ENCODE results near the gene ANKRD36. TPM values are rescaled to one million over a fixed set of nuclear protein-coding genes. Genes with fewer than 3 reads are reported as not detected.
"Not testable (repeated sequence)": the region's sequence is repeated elsewhere in the genome, so short reads cannot be mapped to it uniquely, and the experiment has no call there.

The ANKRD36 gene
- total and polyA plus RNA-seq, 2 experiments from 2014 or later, result 10.7 to 21.8 TPM

DNA sequence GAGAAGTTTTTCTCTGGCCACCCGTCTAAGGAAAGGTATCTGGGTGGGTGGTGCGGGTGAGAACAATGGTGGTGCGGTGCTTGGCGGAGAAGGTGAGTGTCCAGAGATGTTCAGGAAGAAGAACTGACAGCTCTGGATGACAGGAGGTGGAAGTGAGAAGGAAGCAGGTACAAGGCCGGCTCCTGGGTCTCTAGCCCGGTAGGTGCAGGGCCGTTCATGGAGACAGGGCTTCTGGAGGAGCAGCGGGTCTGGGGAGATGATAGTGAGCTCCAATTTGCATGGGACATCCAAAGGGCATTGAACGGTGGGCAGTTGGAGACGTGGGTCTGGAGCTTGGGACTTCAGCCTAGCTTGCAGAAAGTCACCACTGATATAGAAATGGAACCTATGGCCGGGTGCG, 17.3 kb upstream of the ANKRD36 start (continued):
- TF ChIP-seq, protein P1, sequence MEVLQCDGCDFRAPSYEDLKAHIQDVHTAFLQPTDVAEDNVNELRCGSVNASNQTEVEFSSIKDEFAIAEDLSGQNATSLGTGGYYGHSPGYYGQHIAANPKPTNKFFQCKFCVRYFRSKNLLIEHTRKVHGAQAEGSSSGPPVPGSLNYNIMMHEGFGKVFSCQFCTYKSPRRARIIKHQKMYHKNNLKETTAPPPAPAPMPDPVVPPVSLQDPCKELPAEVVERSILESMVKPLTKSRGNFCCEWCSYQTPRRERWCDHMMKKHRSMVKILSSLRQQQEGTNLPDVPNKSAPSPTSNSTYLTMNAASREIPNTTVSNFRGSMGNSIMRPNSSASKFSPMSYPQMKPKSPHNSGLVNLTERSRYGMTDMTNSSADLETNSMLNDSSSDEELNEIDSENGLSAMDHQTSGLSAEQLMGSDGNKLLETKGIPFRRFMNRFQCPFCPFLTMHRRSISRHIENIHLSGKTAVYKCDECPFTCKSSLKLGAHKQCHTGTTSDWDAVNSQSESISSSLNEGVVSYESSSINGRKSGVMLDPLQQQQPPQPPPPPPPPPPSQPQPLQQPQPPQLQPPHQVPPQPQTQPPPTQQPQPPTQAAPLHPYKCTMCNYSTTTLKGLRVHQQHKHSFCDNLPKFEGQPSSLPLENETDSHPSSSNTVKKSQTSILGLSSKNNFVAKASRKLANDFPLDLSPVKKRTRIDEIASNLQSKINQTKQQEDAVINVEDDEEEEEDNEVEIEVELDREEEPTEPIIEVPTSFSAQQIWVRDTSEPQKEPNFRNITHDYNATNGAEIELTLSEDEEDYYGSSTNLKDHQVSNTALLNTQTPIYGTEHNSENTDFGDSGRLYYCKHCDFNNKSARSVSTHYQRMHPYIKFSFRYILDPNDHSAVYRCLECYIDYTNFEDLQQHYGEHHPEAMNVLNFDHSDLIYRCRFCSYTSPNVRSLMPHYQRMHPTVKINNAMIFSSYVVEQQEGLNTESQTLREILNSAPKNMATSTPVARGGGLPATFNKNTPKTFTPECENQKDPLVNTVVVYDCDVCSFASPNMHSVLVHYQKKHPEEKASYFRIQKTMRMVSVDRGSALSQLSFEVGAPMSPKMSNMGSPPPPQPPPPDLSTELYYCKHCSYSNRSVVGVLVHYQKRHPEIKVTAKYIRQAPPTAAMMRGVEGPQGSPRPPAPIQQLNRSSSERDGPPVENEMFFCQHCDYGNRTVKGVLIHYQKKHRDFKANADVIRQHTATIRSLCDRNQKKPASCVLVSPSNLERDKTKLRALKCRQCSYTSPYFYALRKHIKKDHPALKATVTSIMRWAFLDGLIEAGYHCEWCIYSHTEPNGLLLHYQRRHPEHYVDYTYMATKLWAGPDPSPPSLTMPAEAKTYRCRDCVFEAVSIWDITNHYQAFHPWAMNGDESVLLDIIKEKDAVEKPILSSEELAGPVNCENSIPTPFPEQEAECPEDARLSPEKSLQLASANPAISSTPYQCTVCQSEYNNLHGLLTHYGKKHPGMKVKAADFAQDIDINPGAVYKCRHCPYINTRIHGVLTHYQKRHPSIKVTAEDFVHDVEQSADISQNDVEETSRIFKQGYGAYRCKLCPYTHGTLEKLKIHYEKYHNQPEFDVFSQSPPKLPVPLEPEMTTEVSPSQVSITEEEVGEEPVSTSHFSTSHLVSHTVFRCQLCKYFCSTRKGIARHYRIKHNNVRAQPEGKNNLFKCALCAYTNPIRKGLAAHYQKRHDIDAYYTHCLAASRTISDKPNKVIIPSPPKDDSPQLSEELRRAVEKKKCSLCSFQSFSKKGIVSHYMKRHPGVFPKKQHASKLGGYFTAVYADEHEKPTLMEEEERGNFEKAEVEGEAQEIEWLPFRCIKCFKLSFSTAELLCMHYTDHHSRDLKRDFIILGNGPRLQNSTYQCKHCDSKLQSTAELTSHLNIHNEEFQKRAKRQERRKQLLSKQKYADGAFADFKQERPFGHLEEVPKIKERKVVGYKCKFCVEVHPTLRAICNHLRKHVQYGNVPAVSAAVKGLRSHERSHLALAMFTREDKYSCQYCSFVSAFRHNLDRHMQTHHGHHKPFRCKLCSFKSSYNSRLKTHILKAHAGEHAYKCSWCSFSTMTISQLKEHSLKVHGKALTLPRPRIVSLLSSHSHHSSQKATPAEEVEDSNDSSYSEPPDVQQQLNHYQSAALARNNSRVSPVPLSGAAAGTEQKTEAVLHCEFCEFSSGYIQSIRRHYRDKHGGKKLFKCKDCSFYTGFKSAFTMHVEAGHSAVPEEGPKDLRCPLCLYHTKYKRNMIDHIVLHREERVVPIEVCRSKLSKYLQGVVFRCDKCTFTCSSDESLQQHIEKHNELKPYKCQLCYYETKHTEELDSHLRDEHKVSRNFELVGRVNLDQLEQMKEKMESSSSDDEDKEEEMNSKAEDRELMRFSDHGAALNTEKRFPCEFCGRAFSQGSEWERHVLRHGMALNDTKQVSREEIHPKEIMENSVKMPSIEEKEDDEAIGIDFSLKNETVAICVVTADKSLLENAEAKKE (CRISPR knock-in tag; IDR thresholded peaks at IDR 0.05), result no peak
- TF ChIP-seq EZH2phosphoT487 (IDR thresholded peaks at IDR 0.05; ENCODE audit: unreplicated experiment) (no peak), POLR2AphosphoS5 (IDR thresholded peaks at IDR 0.05; ENCODE audit: low read depth) (no peak), JUNB (IDR thresholded peaks at IDR 0.05; ENCODE audit: unreplicated experiment) (no peak), NANOG (IDR thresholded peaks at IDR 0.05; ENCODE audit: borderline replicate concordance) (no peak), EZH2 (IDR thresholded peaks at IDR 0.05; ENCODE audit: low read depth, unreplicated experiment) (no peak)
- TF ChIP-seq, protein P2, sequence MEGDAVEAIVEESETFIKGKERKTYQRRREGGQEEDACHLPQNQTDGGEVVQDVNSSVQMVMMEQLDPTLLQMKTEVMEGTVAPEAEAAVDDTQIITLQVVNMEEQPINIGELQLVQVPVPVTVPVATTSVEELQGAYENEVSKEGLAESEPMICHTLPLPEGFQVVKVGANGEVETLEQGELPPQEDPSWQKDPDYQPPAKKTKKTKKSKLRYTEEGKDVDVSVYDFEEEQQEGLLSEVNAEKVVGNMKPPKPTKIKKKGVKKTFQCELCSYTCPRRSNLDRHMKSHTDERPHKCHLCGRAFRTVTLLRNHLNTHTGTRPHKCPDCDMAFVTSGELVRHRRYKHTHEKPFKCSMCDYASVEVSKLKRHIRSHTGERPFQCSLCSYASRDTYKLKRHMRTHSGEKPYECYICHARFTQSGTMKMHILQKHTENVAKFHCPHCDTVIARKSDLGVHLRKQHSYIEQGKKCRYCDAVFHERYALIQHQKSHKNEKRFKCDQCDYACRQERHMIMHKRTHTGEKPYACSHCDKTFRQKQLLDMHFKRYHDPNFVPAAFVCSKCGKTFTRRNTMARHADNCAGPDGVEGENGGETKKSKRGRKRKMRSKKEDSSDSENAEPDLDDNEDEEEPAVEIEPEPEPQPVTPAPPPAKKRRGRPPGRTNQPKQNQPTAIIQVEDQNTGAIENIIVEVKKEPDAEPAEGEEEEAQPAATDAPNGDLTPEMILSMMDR (conservative IDR thresholded peaks at IDR 0.05; ENCODE audit: low read depth in 2 of 2), result no peak

DNA sequence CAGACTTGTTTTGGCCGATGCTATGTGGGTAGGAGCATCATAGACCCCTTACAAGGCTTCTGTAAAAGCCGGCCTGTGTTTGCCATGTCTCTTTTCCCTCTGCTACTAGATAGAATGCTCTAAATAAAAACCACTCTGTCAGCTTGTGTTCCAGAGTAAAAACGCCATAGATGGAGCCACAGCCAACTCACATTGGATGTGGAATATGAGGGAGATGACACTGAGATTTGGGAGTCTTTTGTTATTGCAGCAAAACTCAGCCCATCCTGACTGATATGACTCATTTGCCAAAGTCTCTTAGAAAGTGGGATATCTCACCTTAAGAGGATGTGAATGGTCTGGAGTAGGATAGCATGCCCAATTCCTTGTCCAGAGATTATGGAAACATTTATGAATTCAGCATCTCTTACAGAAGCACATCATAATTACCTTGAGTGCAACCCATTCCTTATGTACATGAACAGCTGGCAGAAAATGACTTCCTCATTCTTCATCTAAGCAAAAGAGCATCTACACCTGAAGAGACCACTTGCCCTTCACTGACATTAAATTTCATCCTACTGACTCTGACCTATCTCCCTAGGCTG, 14.1 kb upstream of the ANKRD36 start:
- not testable (repeated sequence) for H2AFZ ChIP-seq; H3K27ac Mint-ChIP-seq; H4K20me1 ChIP-seq (replicated peaks; ENCODE audit: insufficient read depth); H3K27ac ChIP-seq (ENCODE audit: low read depth); H3K4me1 Mint-ChIP-seq; DNase-seq (ENCODE audit: low spot score); H3K36me3 Mint-ChIP-seq (ENCODE audit: low read depth); H3K4me2 ChIP-seq; H3K4me3 ChIP-seq; H3K4me3 Mint-ChIP-seq; H3K4me1 ChIP-seq (ENCODE audit: insufficient read depth); H3F3A ChIP-seq (replicated peaks; ENCODE audit: low read depth); H3K27me3 ChIP-seq (ENCODE audit: insufficient read depth); H3K9me2 ChIP-seq (ENCODE audit: insufficient read depth); ATAC-seq; H3K36me3 ChIP-seq (ENCODE audit: insufficient read depth); H3K79me2 ChIP-seq (replicated peaks; ENCODE audit: insufficient read depth); H3K27me3 Mint-ChIP-seq (ENCODE audit: insufficient read depth, low read depth, poor library complexity)
- peaks cover 16% of the 10 kb centered on the region; the same call in 1 of the 3 replicates for H3K9me3 Mint-ChIP-seq

DNA sequence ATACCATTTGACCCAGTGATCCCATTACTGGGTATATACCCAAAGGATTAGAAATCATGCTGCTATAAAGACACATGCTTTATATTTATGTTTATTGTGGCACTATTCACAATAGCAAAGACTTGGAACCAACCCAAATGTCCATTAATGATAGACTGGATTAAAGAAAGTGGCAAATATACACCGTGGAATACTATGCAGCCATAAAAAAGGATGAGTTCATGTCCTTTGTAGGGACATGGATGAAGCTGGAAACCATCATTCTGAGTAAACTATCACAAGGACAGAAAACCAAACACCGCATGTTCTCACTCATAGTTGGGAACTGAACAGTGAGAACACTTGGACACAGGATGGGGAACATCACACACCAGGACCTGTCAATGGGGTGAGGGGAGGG, 6.1 kb upstream of the ANKRD36 start:
- not testable (repeated sequence) for H3K4me1 Mint-ChIP-seq; H3K4me3 Mint-ChIP-seq; H3K36me3 ChIP-seq (ENCODE audit: insufficient read depth); H3K4me3 ChIP-seq; H3K4me1 ChIP-seq (ENCODE audit: insufficient read depth); H3K27me3 Mint-ChIP-seq (ENCODE audit: insufficient read depth, low read depth, poor library complexity); H3K4me2 ChIP-seq; H2AFZ ChIP-seq; H4K20me1 ChIP-seq (replicated peaks; ENCODE audit: insufficient read depth); H3K9me3 Mint-ChIP-seq; H3K36me3 Mint-ChIP-seq (ENCODE audit: low read depth); ATAC-seq; H3K27me3 ChIP-seq (ENCODE audit: insufficient read depth); H3K27ac Mint-ChIP-seq; H3K9me2 ChIP-seq (ENCODE audit: insufficient read depth); DNase-seq (ENCODE audit: low spot score); H3K79me2 ChIP-seq (replicated peaks; ENCODE audit: insufficient read depth); H3K27ac ChIP-seq (ENCODE audit: low read depth); H3F3A ChIP-seq (replicated peaks; ENCODE audit: low read depth)

DNA sequence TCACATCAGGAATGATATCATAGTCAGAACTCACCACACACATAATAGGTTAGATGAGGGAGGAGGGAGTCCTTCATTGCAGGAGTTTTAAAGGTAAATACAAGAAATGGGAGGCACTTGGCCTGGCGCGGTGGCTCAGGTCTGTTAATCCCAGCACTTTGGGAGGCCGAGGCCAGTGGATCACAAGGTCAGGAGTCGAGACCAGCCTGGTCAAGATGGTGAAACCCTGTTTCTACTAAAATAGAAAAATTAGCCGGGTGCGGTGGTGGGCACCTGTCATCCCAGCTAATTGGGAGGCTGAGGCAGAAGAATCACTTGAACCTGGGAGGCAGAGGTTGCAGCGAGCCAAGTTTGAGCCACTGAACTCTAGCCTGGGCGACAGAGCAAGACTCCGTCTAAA, 1.7 kb upstream of the ANKRD36 start:
- not testable (repeated sequence) for H3K36me3 ChIP-seq (ENCODE audit: insufficient read depth); H3K4me1 Mint-ChIP-seq; H4K20me1 ChIP-seq (replicated peaks; ENCODE audit: insufficient read depth); H3K4me3 Mint-ChIP-seq; H3K79me2 ChIP-seq (replicated peaks; ENCODE audit: insufficient read depth); H3K27me3 ChIP-seq (ENCODE audit: insufficient read depth); H3K4me3 ChIP-seq; ATAC-seq; H3K27me3 Mint-ChIP-seq (ENCODE audit: insufficient read depth, low read depth, poor library complexity); H2AFZ ChIP-seq; H3K9me3 Mint-ChIP-seq; H3K9me2 ChIP-seq (ENCODE audit: insufficient read depth); H3F3A ChIP-seq (replicated peaks; ENCODE audit: low read depth); H3K27ac ChIP-seq (ENCODE audit: low read depth); H3K36me3 Mint-ChIP-seq (ENCODE audit: low read depth); H3K4me2 ChIP-seq; H3K4me1 ChIP-seq (ENCODE audit: insufficient read depth); DNase-seq (ENCODE audit: low spot score); H3K27ac Mint-ChIP-seq
